SK-N-SH (cell line): Measurements from ENCODE around the gene SVIL.

ENCODE experiments used
- NFIC ChIP-seq: IDR thresholded peaks from 2 replicates; pipeline ENCODE4 v1.4.0; 2012; ENCODE audit warnings: borderline replicate concordance
- TF ChIP-seq, protein P1 (sequence below): fragments of 200-600 bp; sonication (generic); IDR thresholded peaks from 2 replicates; pipeline ENCODE4 v1.6.1; 2017; ENCODE audit warnings: antibody characterized with exemption, mild to moderate bottlenecking, moderate library complexity

DNA sequence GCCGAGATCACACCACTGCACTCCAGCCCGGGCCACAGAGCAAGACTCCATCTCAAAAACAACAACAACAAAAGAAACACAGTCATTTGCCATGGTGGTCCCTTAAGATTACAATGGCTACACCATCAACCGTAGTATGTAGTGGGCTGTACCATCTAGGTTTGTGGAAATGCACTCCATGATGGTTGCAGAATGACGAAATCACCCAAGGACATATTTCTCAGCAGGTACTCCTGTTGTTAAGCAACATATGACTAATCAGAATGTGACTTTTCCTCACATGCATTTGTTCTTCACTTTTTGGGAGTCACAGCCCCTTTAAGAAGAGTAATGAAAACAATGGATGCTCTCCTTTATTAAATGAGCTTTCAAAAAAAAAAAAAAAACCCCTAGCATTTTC, 11.0 kb downstream of the SVIL start:
- no peak for TF ChIP-seq NFIC
- TF ChIP-seq, protein P1, sequence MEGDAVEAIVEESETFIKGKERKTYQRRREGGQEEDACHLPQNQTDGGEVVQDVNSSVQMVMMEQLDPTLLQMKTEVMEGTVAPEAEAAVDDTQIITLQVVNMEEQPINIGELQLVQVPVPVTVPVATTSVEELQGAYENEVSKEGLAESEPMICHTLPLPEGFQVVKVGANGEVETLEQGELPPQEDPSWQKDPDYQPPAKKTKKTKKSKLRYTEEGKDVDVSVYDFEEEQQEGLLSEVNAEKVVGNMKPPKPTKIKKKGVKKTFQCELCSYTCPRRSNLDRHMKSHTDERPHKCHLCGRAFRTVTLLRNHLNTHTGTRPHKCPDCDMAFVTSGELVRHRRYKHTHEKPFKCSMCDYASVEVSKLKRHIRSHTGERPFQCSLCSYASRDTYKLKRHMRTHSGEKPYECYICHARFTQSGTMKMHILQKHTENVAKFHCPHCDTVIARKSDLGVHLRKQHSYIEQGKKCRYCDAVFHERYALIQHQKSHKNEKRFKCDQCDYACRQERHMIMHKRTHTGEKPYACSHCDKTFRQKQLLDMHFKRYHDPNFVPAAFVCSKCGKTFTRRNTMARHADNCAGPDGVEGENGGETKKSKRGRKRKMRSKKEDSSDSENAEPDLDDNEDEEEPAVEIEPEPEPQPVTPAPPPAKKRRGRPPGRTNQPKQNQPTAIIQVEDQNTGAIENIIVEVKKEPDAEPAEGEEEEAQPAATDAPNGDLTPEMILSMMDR: no peak
